Naive thymus-derived CD8-positive, alpha-beta T cell (primary cell): Measurements from ENCODE around the gene RBP5. TPM values are rescaled to one million over a fixed set of nuclear protein-coding genes. Genes with fewer than 3 reads are reported as not detected.

Experiments used
- ATAC-seq, 2 donors: fragments of 150-1000 bp; cut with Tn5 transposase in 1 of 2; sonication (Bioruptor Pico), chemical (Tn5 transposase) in 1 of 2; 1 replicate in 1 of 2; 2 replicates in 1 of 2; pipeline ENCODE4 v1.10.0; 2021; ENCODE audit warnings: mild to moderate bottlenecking in 2 of 2, moderate library complexity in 2 of 2
- POLR2A ChIA-PET: fragments of 350-600 bp; sonication (Branson Sonifier 250); formaldehyde crosslinking; loops from one replicate; lab custom pipeline; 2021; ENCODE audit warnings: antibody characterized with exemption; lab: Charles Lee
- DNase-seq, 10 donors: peaks; one replicate each; pipeline versions ENCODE4 v3.0.0 to v3.0.0-alpha.2; 2020 to 2022
- H3K27ac Mint-ChIP-seq, 10 donors: one replicate each; pipeline ENCODE4 v1.8.0; 2020 to 2022; ENCODE audit warnings: mild to moderate bottlenecking in 10 of 10, mixed read lengths in 10 of 10, moderate library complexity in 4 of 10, inconsistent platforms in 1 of 10
- H3K27me3 Mint-ChIP-seq, 5 donors: one replicate each; pipeline ENCODE4 v1.8.0; 2021 to 2022; ENCODE audit warnings: mixed read lengths in 5 of 5
- H3K36me3 Mint-ChIP-seq, 3 donors: one replicate each; pipeline ENCODE4 v1.8.0; 2020 to 2022; ENCODE audit warnings: mixed read lengths in 3 of 3, mild to moderate bottlenecking in 2 of 3, inconsistent platforms in 1 of 3
- H3K4me1 Mint-ChIP-seq, 4 donors: one replicate each; pipeline ENCODE4 v1.8.0; 2021 to 2022; ENCODE audit warnings: mixed read lengths in 4 of 4
- H3K4me3 Mint-ChIP-seq, 10 donors: one replicate each; pipeline ENCODE4 v1.8.0; 2020 to 2022; ENCODE audit warnings: mild to moderate bottlenecking in 10 of 10, mixed read lengths in 10 of 10, moderate library complexity in 6 of 10, inconsistent platforms in 1 of 10
- H3K9me3 Mint-ChIP-seq, 9 donors: one replicate each; pipeline ENCODE4 v1.8.0; 2020 to 2022; ENCODE audit warnings: mixed read lengths in 9 of 9, mild to moderate bottlenecking in 3 of 9, inconsistent platforms in 1 of 9, moderate library complexity in 1 of 9
- polyA plus RNA-seq, 3 donors: library from polyadenylated mRNA; unstranded; fragments of 300-500 nt; fragmentation: Illumina TruSeq; gene quantifications; one replicate each; pipeline ENCODE4 v1.2.3, GENCODE V29; 2021
- total RNA-seq, 8 experiments: library from RNA in 2 of 8; stranded (reverse) in 2 of 8; gene quantifications; one replicate each; pipeline ENCODE4 v1.2.3 and lab custom pipeline; 2021 to 2026

The RBP5 gene
- total and polyA plus RNA-seq, 5 experiments from 2014 or later, result 0.69 to 1.1 TPM; not detected in 3

GRCh38 chr12:7106082-7106481 lies 22.6 kb downstream of the RBP5 start:
- Mint-ChIP-seq H3K36me3 (peaks cover 10 to 24% (median 13%) of the 10 kb centered on the region in 3 donors), H3K9me3 (peaks cover 1 to 16% (median 9%) of the 10 kb centered on the region in 9 donors), H3K27ac (peak overlapping the region in 7 of 10 donors; percentile 12 to 79 (median 72)), H3K4me1 (peaks cover 38 to 67% (median 55%) of the 10 kb centered on the region in 4 donors), H3K4me3 (peak overlapping the region; percentile 25 to 72 (median 51)), H3K27me3 (no peaks in the 10 kb centered on the region)
- POLR2A ChIA-PET, result no interaction called here
- DNase-seq, result no peak
- no peak for ATAC-seq

DNA sequence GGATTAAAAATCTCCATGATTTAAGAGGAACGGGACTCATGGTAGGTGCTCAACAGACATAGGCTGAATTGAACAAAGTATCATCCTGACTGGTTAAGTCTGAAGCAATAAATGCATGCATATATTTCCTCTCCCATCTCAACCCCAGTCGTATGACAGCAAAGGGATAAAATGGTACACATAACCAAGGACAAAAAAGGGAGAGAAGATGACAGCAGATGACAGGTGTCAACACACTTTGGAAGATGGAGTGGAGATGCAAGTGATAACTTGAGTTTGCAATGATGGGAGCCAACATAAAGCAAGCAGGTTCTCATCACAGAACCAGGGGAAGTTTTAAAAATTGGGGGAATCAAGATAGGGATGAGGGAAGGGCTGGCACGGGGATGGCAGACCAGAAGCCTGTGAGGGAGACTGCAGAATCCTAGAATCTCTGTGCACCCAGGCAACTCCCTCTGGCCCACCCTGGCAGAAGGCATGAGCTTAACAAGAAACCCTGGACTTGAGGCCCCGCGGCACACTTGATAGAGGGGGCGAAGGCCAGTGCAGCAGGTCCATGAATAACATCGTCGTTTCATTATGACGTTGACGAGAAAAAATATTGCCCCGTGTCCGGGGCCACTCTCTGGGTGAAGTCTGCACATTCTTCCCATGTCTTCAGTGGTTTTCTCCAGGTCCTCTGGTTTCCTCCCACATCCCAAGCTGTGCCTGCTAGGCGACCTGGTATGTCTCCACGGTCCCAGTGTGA lies 24.7 kb downstream of the RBP5 start:
- H3K4me1 Mint-ChIP-seq, result peaks cover 31 to 59% (median 46%) of the 10 kb centered on the region in 4 donors
- peaks cover 10 to 31% (median 13%) of the 10 kb centered on the region in 3 donors for H3K36me3 Mint-ChIP-seq
- ATAC-seq (no peak), DNase-seq (no peak)
- H3K4me3 Mint-ChIP-seq, result no peak overlapping the region
- no peaks in the 10 kb centered on the region for H3K27me3 Mint-ChIP-seq
- POLR2A ChIA-PET, result interaction anchor here (1.1 kb wide), 1 partner anchor 161 kb away, joined by 4 read pairs; the partner anchor contains the start of gene RNU7-1
- H3K9me3 Mint-ChIP-seq, result peaks cover 1 to 16% (median 9%) of the 10 kb centered on the region in 9 donors
- peak overlapping the region in 6 of 10 donors; percentile 12 to 70 (median 42) for H3K27ac Mint-ChIP-seq

DNA sequence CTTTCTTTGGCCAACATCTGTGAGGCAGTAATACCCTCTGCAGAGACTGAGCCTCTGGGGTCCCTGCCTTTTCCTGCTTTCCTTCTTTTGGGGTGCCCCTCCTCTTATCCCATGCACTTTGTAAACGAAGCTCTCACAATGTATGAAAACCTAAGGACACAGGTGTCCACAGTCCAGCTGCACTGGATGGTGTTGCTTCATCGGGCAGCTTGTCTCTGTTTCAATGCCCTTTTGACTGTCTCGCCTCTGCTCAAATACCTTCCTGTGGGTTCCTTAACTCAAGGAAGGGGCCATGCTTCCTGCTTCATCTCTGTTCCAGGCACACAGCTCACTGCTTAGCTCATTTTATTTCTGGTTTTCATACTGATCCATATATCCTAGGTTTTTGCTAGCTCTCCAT lies 26.1 kb downstream of the RBP5 start:
- no peak for DNase-seq
- ATAC-seq, result no peak
- Mint-ChIP-seq H3K36me3 (peaks cover 10 to 37% (median 13%) of the 10 kb centered on the region in 3 donors), H3K4me3 (no peak overlapping the region), H3K9me3 (peaks cover 1 to 16% (median 9%) of the 10 kb centered on the region in 9 donors), H3K4me1 (peaks cover 23 to 49% (median 36%) of the 10 kb centered on the region in 4 donors), H3K27ac (peak overlapping the region in 9 of 10 donors; percentile 0 to 87 (median 60)), H3K27me3 (no peaks in the 10 kb centered on the region)
- POLR2A ChIA-PET, result no interaction called here

- peaks cover 23 to 46% (median 31%) of the 10 kb centered on the region in 4 donors for H3K4me1 Mint-ChIP-seq
- peaks cover 10 to 37% (median 13%) of the 10 kb centered on the region in 3 donors for H3K36me3 Mint-ChIP-seq
- no peak for DNase-seq
- H3K9me3 Mint-ChIP-seq, result peaks cover 1 to 15% (median 9%) of the 10 kb centered on the region in 9 donors
- no peak for ATAC-seq
- H3K27ac Mint-ChIP-seq, result peak overlapping the region in 4 of 10 donors; percentile 37 to 73 (median 56)
- no peak overlapping the region for H3K4me3 Mint-ChIP-seq
- POLR2A ChIA-PET, result no interaction called here
- no peaks in the 10 kb centered on the region for H3K27me3 Mint-ChIP-seq
Observed at GRCh38 chr12:7101694-7102131, 27.0 kb downstream of the RBP5 start.

DNA sequence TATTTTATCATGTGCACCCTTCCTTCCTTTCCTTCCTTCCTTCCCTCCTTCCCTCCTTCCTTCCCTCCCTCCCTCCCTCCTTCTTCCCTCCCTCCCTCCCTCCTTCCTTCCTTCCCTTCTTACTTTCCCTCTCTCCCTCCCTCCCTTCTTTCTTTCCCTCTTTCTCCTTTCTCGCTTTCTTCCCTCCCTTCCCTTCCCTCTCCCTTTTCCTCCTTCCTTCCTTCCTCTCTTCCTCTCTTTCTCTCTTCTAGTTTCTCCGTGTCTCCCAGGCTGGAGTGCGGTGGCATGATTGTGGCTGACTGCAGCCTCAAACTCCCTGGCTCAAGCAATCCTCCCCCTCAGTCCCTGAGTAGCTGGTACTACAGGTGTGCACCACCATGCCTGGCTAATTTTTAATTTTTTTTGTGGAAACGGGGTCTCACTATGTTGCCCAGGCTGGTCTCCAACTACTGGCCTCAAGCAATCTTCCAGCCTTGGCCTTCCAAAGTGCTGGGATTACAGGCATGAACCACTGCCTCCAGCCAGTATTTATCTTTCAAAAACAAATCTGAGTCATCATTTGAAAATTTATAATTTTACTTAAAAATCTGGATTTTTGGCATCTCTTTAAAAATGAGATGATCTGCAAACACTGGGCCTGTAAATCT lies 27.5 kb downstream of the RBP5 start:
- Mint-ChIP-seq H3K27me3 (no peaks in the 10 kb centered on the region), H3K4me1 (peaks cover 21 to 41% (median 25%) of the 10 kb centered on the region in 4 donors), H3K4me3 (no peak overlapping the region), H3K9me3 (peaks cover 1 to 10% (median 5%) of the 10 kb centered on the region in 9 donors), H3K36me3 (peaks cover 6 to 35% (median 8%) of the 10 kb centered on the region in 3 donors), H3K27ac (peak overlapping the region in 1 of 10 donors; percentile 46)
- POLR2A ChIA-PET, result interaction anchor here (0.6 kb wide), 1 partner anchor 168 kb away, joined by 3 read pairs; no protein-coding TSS in a partner anchor
- no peak for DNase-seq
- ATAC-seq, result no peak

- Mint-ChIP-seq H3K9me3 (peaks cover 0 to under 1% (median 0%) of the 10 kb centered on the region in 9 donors), H3K27me3 (no peaks in the 10 kb centered on the region), H3K4me3 (no peak overlapping the region), H3K27ac (no peak overlapping the region), H3K36me3 (peaks cover 0 to 31% (median 0%) of the 10 kb centered on the region in 3 donors), H3K4me1 (peaks cover 14 to 34% (median 18%) of the 10 kb centered on the region in 4 donors)
- ATAC-seq (no peak), DNase-seq (no peak)
- POLR2A ChIA-PET, result interaction anchor here (0.6 kb wide), 1 partner anchor 167 kb away, joined by 3 read pairs; no protein-coding TSS in a partner anchor
Observed at GRCh38 chr12:7100239-7100638, 28.4 kb downstream of the RBP5 start.

- H3K9me3 Mint-ChIP-seq, result no peaks in the 10 kb centered on the region
- H3K27ac Mint-ChIP-seq, result peak overlapping the region in 3 of 10 donors; percentile 31 to 80 (median 40)
- H3K4me3 Mint-ChIP-seq, result no peak overlapping the region
- ATAC-seq (no peak), DNase-seq (no peak)
- peaks cover 0 to 31% (median 0%) of the 10 kb centered on the region in 3 donors for H3K36me3 Mint-ChIP-seq
- POLR2A ChIA-PET, result interaction anchor here (0.7 kb wide), 3 partner anchors 14 to 225 kb away, joined by 3 to 4 read pairs (median 4); no protein-coding TSS in a partner anchor
- peaks cover 14 to 28% (median 18%) of the 10 kb centered on the region in 4 donors for H3K4me1 Mint-ChIP-seq
- no peaks in the 10 kb centered on the region for H3K27me3 Mint-ChIP-seq
Observed at GRCh38 chr12:7099290-7099996, 29.2 kb downstream of the RBP5 start.

- POLR2A ChIA-PET, result interaction anchor here (0.7 kb wide), 1 partner anchor 11 kb away, joined by 3 read pairs; no protein-coding TSS in a partner anchor
Observed at GRCh38 chr12:7096979-7097378, 31.7 kb downstream of the RBP5 start.

GRCh38 chr12:7096006-7096932 lies 32.4 kb downstream of the RBP5 start:
- Mint-ChIP-seq H3K27ac (peak overlapping the region in 5 of 10 donors; percentile 27 to 86 (median 33)), H3K4me1 (peaks cover 5 to 17% (median 13%) of the 10 kb centered on the region in 4 donors), H3K9me3 (no peaks in the 10 kb centered on the region), H3K27me3 (no peaks in the 10 kb centered on the region), H3K36me3 (peaks cover 0 to 17% (median 0%) of the 10 kb centered on the region in 3 donors), H3K4me3 (no peak overlapping the region)
- POLR2A ChIA-PET, result interaction anchor here (1.0 kb wide), 2 partner anchors 12 to 182 kb away, joined by 3 to 5 read pairs; partner anchors contain the start of gene ENO2
- DNase-seq, result no peak
- ATAC-seq, result no peak

More at GRCh38 chr12:7096979-7097378, 31.7 kb downstream of the RBP5 start:
- Mint-ChIP-seq H3K4me1 (peaks cover 3 to 15% (median 8%) of the 10 kb centered on the region in 4 donors), H3K27ac (peak overlapping the region in 1 of 10 donors; percentile 48), H3K36me3 (peaks cover 0 to 18% (median 0%) of the 10 kb centered on the region in 3 donors), H3K9me3 (no peaks in the 10 kb centered on the region), H3K27me3 (no peaks in the 10 kb centered on the region), H3K4me3 (no peak overlapping the region)
- ATAC-seq (no peak), DNase-seq (no peak)

- H3K27me3 Mint-ChIP-seq, result no peaks in the 10 kb centered on the region
- H3K27ac Mint-ChIP-seq, result peak overlapping the region in 3 of 10 donors; percentile 8 to 55 (median 13)
- DNase-seq (no peak), ATAC-seq (no peak)
- H3K4me1 Mint-ChIP-seq, result peaks cover 3 to 17% (median 13%) of the 10 kb centered on the region in 4 donors
- peak overlapping the region in 1 of 10 donors; percentile 42 for H3K4me3 Mint-ChIP-seq
- peaks cover 0 to 6% (median 0%) of the 10 kb centered on the region in 3 donors for H3K36me3 Mint-ChIP-seq
- POLR2A ChIA-PET, result interaction anchor here (0.6 to 2.0 kb wide), 3 partner anchors 15 to 227 kb away, joined by 3 to 6 read pairs (median 4); partner anchors contain the start of gene C1RL
- H3K9me3 Mint-ChIP-seq, result no peaks in the 10 kb centered on the region
Observed at GRCh38 chr12:7093892-7094291, 34.8 kb downstream of the RBP5 start.

- no peak for DNase-seq
- Mint-ChIP-seq H3K4me1 (peaks cover 3 to 17% (median 13%) of the 10 kb centered on the region in 4 donors), H3K9me3 (no peaks in the 10 kb centered on the region), H3K27me3 (no peaks in the 10 kb centered on the region), H3K36me3 (peaks cover 0 to 4% (median 0%) of the 10 kb centered on the region in 3 donors), H3K4me3 (no peak overlapping the region), H3K27ac (peak overlapping the region in 1 of 10 donors; percentile 55)
- ATAC-seq, result no peak
- POLR2A ChIA-PET, result interaction anchor here (1.3 to 2.0 kb wide), 3 partner anchors 15 to 227 kb away, joined by 3 to 6 read pairs (median 3); partner anchors contain the start of gene C1RL
Observed at GRCh38 chr12:7093486-7093885, 35.2 kb downstream of the RBP5 start.
